Measurements from ENCODE around the gene ACIN1. TPM values are rescaled to one million over a fixed set of nuclear protein-coding genes. Genes with fewer than 3 reads are reported as not detected.

The ACIN1 gene
- polyA plus RNA-seq, 1 donor (not counting 4 experiments of a cell fraction or from before 2014, with no cell fraction given), result 104 TPM

DNA sequence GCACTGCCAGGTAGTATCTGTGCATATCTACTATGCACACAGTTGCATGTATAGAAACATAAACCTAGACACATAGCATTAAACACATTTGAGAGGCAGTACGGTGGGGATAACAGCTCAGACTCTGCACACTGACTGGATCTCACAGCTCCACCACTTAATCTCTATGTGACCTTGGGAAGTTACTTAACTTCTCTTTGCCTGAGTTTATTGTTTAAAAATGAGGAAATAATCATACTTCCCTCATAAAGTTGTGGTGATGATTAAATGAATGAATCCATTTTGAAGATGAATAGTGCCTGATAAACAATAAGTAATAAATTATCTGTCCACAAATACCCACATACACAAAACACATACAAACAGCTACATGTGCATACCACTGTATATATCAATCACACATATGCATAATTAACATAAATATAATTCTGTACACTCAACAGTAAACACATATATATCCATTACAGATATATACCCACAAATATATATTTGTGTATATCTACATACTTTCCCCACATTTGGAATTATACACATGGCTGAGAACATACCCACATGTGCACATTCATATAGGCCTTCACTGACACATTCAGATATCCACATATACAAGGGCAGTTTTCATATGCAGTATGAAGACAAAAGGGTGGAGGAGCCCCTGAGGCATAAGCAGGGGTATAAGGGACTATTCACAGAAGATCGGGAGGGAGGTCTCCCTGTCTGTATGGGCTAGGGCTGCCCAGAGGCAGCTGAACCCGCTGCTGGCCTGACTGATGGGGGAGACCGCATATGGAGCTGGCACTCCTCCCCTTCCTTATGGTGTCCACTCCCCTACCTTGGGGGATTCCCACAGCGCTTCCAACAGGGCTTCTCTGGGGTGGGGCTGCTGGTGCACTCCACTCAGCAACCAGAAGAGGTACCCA is 43.5 kb downstream of the ACIN1 start:
- DNase-seq (ENCODE audit: low read depth, low spot score), result no peak
- H3K79me2 ChIP-seq (ENCODE audit: control insufficient read depth, insufficient read depth, low read length), result no peaks in the 10 kb centered on the region
- no peaks in the 10 kb centered on the region for H3K27me3 ChIP-seq (ENCODE audit: control insufficient read depth, extremely low read depth, insufficient read depth, low read length)
- TF ChIP-seq, protein P1, sequence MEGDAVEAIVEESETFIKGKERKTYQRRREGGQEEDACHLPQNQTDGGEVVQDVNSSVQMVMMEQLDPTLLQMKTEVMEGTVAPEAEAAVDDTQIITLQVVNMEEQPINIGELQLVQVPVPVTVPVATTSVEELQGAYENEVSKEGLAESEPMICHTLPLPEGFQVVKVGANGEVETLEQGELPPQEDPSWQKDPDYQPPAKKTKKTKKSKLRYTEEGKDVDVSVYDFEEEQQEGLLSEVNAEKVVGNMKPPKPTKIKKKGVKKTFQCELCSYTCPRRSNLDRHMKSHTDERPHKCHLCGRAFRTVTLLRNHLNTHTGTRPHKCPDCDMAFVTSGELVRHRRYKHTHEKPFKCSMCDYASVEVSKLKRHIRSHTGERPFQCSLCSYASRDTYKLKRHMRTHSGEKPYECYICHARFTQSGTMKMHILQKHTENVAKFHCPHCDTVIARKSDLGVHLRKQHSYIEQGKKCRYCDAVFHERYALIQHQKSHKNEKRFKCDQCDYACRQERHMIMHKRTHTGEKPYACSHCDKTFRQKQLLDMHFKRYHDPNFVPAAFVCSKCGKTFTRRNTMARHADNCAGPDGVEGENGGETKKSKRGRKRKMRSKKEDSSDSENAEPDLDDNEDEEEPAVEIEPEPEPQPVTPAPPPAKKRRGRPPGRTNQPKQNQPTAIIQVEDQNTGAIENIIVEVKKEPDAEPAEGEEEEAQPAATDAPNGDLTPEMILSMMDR (optimal IDR thresholded peaks at IDR 0.05 in 1 of 3, IDR thresholded peaks at IDR 0.05 in 1 of 3, conservative IDR thresholded peaks at IDR 0.05 in 1 of 3; ENCODE audit: extremely low read depth in 1 of 3, insufficient read depth in 2 of 3, low read length in 3 of 3), result no peak
- no peak for TF ChIP-seq EZH2 (IDR thresholded peaks at IDR 0.05; ENCODE audit: low read length)
- no peaks in the 10 kb centered on the region for H3K9me3 ChIP-seq (ENCODE audit: control insufficient read depth, low read depth, low read length)
- no peak overlapping the region for H3K4me2 ChIP-seq (ENCODE audit: control insufficient read depth, extremely low read depth, insufficient read depth, low read depth, low read length)
- H3K4me3 ChIP-seq (ENCODE audit: control insufficient read depth in 2 of 3, extremely low read depth in 1 of 3, insufficient read depth in 2 of 3, low read depth in 1 of 3, low read length in 3 of 3), result no peak overlapping the region
- H2AFZ ChIP-seq (ENCODE audit: control insufficient read depth, low read length), result no peak overlapping the region
- no peaks in the 10 kb centered on the region for H3K36me3 ChIP-seq (ENCODE audit: control insufficient read depth in 2 of 2, extremely low read depth in 1 of 2, insufficient read depth in 2 of 2, low read length in 2 of 2)
- no peaks in the 10 kb centered on the region for H3K9me1 ChIP-seq (ENCODE audit: control insufficient read depth, extremely low read depth, insufficient read depth, low read length)
- no peaks in the 10 kb centered on the region for H4K20me1 ChIP-seq (ENCODE audit: control insufficient read depth, extremely low read depth, insufficient read depth, low read length)
- peaks cover 14% of the 10 kb centered on the region for H3K4me1 ChIP-seq (ENCODE audit: control insufficient read depth, extremely low read depth, insufficient read depth, low read length)
- no peak overlapping the region for H3K9ac ChIP-seq (ENCODE audit: control insufficient read depth, extremely low read depth, insufficient read depth, low read length)
- dilution Hi-C loops (cut with MboI; ENCODE audit: extremely low pct_ligation_motif_present, low sequenced_read_pairs), result no loop called here
- no peak overlapping the region for H3K27ac ChIP-seq (ENCODE audit: control insufficient read depth, insufficient read depth, low read length)
- FAIRE-seq, result no peak

DNA sequence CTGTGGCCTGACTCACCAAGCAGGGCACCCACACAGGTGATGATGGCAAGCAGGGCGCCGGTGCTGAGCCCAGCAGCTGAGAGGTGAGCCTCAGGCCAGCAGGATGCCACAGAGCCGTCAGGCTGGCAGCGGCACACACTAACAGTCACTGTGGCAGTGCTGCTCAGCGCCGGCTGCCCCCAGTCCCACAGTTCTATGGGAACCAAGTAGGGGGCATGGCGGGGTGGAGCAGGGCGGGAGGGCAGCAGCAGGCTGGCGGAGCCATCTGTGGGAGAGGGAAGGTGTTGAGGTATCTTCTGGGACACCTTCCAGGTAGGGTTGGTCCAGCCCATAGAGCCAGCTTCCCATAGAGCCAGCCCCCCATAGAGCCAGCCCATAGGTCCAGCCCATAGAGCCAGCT is 45.9 kb downstream of the ACIN1 start:
- no peaks in the 10 kb centered on the region for H3K9me1 ChIP-seq (ENCODE audit: control insufficient read depth, extremely low read depth, insufficient read depth, low read length)
- DNase-seq (ENCODE audit: low read depth, low spot score), result no peak
- no peaks in the 10 kb centered on the region for H4K20me1 ChIP-seq (ENCODE audit: control insufficient read depth, extremely low read depth, insufficient read depth, low read length)
- peaks cover 9% of the 10 kb centered on the region for H3K4me1 ChIP-seq (ENCODE audit: control insufficient read depth, extremely low read depth, insufficient read depth, low read length)
- TF ChIP-seq, protein P1 (optimal IDR thresholded peaks at IDR 0.05 in 1 of 3, IDR thresholded peaks at IDR 0.05 in 1 of 3, conservative IDR thresholded peaks at IDR 0.05 in 1 of 3; ENCODE audit: extremely low read depth in 1 of 3, insufficient read depth in 2 of 3, low read length in 3 of 3), result no peak
- no peak for TF ChIP-seq EZH2 (IDR thresholded peaks at IDR 0.05; ENCODE audit: low read length)
- dilution Hi-C loops (cut with MboI; ENCODE audit: extremely low pct_ligation_motif_present, low sequenced_read_pairs), result no loop called here
- H3K27ac ChIP-seq (ENCODE audit: control insufficient read depth, insufficient read depth, low read length), result no peak overlapping the region
- H3K36me3 ChIP-seq (ENCODE audit: control insufficient read depth in 2 of 2, extremely low read depth in 1 of 2, insufficient read depth in 2 of 2, low read length in 2 of 2), result no peaks in the 10 kb centered on the region
- no peak overlapping the region for H3K9ac ChIP-seq (ENCODE audit: control insufficient read depth, extremely low read depth, insufficient read depth, low read length)
- H3K4me2 ChIP-seq (ENCODE audit: control insufficient read depth, extremely low read depth, insufficient read depth, low read depth, low read length), result no peak overlapping the region
- no peak overlapping the region for H2AFZ ChIP-seq (ENCODE audit: control insufficient read depth, low read length)
- no peak for FAIRE-seq
- no peaks in the 10 kb centered on the region for H3K79me2 ChIP-seq (ENCODE audit: control insufficient read depth, insufficient read depth, low read length)
- no peaks in the 10 kb centered on the region for H3K27me3 ChIP-seq (ENCODE audit: control insufficient read depth, extremely low read depth, insufficient read depth, low read length)
- no peak overlapping the region for H3K4me3 ChIP-seq (ENCODE audit: control insufficient read depth in 2 of 3, extremely low read depth in 1 of 3, insufficient read depth in 2 of 3, low read depth in 1 of 3, low read length in 3 of 3)
- H3K9me3 ChIP-seq (ENCODE audit: control insufficient read depth, low read depth, low read length), result no peaks in the 10 kb centered on the region

Data from keratinocyte (primary cell).